GM21576 (cell line): ENCODE measurements around the gene PAQR7.
"Not testable (repeated sequence)": the region's sequence is repeated elsewhere in the genome, so short reads cannot be mapped to it uniquely, and the experiment has no call there.

Source experiments
- ATAC-seq: cut with Tn5 transposase; IDR thresholded peaks from one replicate; pipeline ENCODE4 v1.9.1; 2021; ENCODE audit warnings: mild to moderate bottlenecking, moderate library complexity; ENCODE audit not compliant: unreplicated experiment

The PAQR7 gene

DNA sequence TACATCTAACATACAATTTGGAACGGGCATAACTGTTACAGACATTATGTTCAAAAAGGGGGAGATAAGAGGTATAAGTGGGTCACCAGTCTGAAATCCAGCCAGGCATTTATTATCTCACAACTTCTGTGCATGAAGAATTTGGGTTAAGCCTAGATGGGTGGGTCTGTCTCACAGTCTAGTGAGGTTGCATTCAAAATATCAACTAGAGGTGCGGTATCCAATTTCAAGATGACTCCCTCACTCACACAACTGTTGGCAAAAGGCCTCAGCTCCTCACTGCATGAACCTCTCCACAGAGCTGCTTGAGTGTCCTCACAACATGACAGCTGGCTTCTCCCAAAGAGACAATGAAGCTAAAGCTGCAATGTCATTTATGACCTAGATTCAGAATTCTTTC lies 21.0 kb downstream of the PAQR7 start:
- ATAC-seq, result no peak

DNA sequence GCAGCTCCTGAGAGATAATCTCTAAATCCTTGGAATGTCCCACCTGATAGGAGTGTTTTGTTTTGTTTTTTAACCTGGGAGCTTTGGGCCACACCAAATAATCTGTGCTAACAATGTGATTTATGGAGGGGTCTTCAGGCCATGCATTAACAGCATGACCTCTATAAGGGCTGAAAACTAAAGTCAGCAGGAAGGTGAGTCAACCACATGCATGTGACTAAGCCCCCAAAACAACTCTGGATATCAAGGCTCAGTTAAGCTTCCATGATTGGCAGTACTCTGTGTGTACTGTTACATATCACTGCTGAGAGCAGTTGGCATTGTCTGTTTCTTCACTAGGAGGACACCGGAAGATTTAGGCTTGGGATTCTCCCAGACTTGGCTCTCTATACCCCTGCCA lies 27.0 kb downstream of the PAQR7 start:
- no peak for ATAC-seq

DNA sequence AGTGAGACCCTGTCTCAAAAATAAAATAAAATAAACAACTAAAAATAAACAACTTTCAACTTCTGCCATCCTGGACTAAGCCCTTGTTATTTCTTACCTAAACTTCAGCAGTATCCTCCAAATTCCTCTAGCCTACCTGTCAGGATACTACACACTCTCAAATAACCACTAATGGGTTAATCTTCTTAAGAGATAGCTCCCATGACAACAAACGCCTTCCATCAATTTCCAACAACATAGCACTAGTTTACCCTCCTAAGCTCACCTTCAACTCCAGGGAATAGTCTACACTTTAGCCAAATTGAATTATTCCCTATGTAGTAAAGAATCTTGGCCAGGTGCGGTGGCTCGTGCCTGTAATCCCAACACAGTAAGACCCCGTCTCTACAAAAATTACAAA lies 27.6 kb downstream of the PAQR7 start:
- no peak for ATAC-seq

DNA sequence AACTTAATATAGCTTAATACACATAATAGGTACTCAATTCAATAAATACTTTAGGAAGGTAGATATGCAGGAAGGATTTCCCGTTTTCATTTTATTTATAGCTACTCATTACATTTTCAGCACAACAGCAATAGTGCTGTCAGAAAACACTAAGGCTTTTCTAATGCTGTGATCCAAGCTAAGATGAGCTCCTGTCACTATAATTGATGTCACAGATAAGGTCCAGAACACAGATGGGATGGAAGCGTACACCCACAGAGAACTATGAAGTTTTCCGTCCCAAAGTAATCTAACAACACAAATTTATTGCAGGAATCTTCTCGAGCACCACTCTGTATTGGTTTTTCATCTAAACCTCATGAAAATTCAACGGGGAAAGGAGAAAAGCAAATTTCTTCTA lies 29.8 kb downstream of the PAQR7 start:
- ATAC-seq, result no peak

DNA sequence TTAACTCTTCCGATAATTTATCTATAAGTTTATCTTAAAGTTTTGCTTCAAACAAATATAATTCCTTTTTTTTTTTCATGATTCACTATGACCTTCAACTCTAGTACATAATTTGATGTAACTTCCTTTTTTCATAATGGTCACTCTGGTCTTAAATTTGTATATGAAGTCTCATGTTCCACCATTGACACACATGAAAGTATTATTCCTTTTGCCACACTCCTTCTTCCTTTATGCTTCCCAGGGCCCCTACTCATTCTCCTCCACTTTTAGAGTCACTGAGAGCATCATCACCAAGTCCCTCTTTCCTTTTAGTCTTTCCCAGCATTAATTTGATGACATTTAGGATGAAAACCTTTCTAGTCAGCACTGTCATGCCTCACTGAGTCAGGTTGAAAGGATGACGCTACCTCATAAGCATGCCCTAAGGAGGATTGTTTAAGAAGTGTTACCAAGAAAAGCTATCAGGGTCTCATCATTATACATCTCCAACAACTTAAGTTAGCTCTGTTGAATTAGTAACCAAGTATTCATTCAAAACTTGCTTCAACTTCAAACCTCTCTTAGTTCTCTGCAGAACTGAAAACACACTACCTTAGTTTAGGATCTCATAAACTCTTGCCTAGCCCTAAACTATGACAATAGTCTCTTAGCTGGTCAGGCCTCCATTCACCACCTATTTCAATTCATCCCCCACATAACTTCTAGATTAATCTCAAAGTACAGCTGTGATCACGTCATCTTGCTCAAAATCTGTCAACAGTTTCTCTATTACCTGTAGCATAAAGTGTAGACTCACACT lies 30.8 kb downstream of the PAQR7 start:
- ATAC-seq, result no peak

DNA sequence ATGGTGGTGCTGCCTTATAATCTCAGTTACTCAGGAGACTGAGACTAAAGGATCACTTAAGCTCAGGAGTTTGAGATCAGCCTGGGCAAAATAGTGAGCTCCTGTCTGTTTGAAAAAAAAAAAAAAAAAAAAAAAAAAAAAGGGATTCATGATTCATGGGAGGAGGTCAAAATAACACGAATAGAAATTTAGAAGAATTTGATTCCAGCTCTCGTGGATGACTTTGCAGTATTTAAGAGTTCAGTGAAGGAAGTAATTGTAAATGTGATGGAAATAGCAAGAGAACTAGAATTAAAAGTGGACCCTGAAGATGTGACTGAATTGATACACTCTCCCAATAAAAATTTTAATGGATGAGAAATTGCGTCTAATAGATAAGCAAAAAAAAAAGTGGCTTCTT lies 32.0 kb downstream of the PAQR7 start:
- ATAC-seq, result no peak

DNA sequence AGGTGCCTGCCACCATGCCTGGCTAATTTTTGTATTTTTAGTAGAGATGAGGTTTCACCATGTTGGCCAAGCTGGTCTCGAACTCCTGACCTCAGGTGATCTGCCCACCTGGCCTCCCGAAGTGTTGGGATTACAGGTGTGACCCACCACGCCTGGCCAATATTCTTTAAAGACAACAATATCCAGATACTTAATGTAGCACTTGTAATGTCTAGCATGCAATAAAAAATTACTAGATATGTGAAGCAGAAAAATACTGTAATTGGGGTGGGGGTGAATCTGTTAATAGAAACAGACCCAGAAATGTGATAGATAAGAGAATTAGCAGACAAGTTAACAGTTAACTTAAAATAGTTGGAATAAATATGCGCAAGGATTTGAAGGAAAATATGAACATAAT lies 35.7 kb downstream of the PAQR7 start:
- ATAC-seq, result not testable (repeated sequence)

DNA sequence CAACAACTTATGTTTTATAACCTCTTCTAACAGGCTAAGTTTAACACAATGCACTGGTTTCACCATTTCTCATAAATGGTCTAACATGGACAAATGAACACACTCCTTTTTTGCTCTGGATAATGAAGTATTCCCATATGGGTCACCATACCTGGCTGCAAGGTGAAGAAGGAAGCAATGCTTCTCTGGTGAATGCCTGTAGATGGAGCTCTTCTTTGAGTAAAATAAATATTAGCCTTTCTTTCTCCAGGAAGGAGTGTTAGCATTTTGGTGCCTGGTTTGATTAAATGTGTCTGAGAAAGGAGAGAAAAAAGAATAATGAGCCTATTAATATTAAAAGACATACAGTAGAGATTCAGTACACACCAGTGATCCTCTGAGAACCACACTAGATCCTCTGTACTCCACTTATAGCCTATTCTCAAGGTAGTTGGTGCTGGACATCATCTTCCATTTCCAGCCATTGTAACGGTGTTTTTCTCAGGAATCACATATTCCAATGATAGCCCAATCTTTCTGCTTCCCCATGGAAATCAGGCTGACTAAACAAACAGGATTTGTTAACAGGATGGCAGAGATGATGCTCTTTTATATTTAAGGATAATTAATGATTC lies 38.1 kb downstream of the PAQR7 start:
- no peak for ATAC-seq

DNA sequence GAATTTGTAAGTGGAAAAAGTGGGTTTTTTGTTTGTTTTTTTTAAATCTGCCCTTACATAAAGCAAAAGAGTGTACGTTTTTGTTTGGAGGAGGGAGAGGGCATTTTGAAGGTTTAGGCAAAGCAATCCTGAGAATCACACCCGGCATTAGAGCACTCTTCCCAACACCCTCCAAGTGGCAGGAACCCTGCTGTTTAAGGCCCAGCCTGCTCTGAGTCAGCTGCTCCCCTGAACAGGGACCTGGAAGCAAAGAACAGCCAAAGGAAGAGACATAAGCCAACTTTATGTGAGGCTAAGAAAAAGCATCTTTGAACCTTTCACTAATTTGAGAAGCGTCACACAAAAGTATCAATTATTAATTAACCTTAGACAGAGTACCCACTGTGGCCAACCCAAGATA lies 38.8 kb downstream of the PAQR7 start:
- no peak for ATAC-seq

DNA sequence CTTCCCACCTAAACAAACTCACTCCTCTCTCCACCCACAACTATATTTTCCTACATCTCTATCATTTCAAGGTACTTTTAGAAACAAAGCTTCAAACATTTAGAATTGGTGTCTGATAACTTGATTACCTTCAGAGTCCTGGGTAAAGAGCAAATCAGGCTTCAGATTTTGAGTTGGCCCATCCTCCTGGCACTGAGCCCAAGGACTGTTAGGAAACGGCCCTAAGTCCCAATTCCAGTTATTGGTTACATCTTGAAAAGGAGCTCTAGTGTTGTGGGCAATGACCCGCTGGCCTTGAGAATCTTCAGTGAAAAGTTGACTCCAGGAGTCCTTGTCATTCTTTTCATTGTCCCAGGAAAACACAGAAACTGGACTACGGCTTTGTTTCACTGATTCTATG lies 40.6 kb downstream of the PAQR7 start:
- ATAC-seq, result no peak

DNA sequence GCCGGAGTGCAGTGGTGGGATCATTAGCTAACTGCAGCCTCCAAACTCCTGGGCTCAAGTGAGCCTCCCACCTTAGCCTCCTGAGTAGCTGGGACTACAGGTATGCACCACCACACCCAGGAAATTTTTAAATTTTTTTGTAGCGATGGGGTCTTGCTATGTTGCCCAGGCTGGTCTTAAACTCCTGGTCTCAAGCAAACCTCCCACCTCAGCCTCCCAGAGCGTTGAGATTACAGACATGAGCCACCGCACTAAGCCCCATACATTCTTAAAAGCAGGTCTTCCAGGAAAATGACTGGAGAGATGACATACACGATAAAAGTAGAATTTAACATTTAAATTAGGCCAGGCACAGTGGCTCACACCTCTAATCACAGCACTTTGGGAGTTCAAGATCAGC lies 42.4 kb downstream of the PAQR7 start:
- ATAC-seq, result no peak

DNA sequence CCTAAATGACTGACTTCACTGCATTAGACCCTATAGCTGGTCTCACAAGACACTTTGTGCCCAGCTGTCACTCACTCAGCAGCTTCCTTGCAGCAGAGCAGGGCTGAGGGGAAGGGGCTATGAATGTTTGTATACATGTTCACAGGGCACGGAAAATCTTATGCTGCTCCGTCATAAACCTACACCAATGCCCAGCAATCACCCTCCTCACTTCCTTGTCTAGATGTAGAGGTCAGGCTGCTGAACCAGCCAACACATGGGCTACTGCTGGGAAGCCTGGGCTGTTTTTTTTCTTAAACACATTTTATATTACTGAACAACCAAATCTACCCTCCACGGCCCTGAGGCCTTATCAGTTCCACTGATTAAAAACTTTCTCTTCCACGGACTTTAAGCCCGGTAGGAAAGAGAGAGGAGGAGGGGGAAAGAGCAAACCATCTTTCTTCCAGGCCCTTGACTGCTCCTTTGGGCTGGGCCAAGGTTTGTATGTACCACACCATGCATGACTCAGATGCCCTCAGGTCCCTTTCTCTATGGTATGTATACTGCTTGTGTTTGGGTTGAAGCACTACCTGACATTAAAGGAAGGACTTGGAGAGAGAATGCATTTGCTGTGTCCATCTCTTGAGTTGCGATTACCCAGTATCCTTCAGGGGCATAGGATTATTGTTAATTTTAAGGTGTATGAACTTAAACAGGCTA lies 43.0 kb downstream of the PAQR7 start:
- ATAC-seq, result no peak

DNA sequence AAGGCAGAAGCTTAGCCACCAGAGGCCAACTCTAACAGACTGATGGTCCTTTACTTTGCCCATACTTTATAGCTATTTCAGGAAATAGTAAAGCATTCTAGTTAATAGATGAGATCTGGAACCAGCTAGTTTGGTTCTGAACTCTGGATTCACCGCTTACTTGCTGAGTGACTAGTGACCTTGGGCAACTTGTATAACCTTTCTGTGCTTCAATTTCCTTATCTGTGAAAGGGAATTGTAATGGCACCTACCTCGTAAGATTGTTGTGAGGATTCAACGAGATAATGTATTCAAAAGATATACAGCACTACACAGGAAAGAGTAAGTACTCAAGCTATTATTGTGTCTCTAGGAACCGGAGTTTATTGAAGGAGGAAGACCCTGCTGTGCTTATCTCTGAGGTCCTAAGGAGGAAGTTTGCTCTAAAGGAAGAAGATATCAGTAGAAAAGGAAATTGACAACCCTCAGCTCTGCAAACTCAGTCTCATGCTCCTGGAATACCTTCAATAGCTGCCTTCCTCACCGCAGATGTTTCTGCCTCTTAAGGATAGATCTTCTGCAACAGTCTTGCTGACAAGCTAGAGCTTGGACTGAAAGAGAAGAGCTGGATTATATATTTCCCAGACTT lies 43.8 kb downstream of the PAQR7 start:
- no peak for ATAC-seq

DNA sequence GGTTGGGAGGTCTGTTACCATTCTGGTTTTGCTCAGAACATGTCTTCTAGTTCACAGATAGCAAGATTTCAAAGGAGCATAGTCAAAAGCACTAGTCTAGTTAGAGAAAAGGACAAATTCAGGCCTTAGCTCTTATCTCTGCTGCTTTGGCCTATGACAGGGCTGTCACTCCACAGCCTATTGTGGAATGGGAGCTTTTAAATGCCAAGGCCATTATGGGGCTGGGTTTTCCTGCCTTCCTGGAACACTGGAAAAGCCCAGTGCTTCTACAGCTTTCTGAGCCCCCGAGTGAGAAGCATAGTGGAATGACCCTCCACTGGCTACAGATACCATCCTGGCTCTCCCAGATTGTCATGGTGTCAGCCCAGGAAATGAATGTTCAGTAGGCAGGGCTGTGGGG lies 46.5 kb downstream of the PAQR7 start:
- ATAC-seq, result no peak

DNA sequence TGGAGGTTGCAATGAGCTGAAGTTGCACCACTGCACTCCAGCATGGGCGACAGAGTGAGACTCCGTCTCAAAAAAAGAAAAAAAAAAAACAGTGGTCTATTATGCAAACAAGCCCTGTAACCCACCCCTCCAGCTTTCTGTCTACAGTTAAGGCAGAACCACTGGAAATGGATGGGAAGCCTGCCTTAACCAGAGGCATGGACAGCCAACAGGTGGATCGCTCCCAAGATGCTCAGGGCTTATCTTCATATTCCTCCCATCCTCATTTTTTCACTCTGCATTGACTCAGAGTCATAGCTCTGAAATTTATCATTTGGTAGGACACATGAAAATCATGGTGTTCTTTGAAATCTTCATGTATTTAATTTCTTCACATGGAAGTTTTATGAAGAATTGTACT lies 47.0 kb downstream of the PAQR7 start:
- ATAC-seq, result no peak

DNA sequence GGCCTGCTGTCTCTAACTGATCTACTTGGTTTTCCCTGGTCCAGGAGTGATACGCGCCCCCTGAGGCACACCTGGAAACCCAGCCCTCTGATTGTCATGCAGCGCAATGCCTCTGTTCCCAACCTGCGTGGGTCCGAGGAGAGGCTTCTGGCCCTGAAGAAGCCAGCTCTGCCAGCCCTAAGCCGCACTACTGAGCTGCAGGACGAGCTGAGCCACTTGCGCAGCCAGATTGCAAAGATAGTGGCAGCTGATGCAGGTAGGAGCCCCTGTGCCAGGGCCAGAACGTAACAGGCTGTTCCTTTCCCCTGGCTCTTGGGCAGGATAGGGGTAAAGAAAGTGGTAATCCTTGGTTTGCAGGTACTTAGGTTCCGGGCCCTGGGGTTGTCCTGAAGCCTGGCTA lies 48.9 kb downstream of the PAQR7 start:
- ATAC-seq, result no peak

DNA sequence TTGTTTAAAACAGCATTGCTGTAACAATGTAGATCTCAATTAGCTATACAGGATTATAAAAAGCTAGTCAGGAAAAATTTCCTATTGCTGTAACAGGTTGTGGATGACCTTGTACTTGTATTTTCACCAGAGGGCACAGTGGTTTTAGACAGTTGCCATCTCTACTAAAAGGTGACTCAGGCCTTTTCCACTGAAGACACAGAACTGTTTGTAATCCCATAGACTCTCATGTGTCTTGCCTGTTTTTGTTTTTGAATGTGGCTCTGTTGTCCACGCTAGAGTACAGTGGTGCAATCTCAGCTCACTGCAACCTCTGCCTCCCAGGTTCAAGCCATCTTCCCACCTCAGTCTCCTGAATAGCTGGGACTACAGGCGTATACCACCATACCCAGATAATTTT lies 49.9 kb downstream of the PAQR7 start:
- ATAC-seq, result no peak

DNA sequence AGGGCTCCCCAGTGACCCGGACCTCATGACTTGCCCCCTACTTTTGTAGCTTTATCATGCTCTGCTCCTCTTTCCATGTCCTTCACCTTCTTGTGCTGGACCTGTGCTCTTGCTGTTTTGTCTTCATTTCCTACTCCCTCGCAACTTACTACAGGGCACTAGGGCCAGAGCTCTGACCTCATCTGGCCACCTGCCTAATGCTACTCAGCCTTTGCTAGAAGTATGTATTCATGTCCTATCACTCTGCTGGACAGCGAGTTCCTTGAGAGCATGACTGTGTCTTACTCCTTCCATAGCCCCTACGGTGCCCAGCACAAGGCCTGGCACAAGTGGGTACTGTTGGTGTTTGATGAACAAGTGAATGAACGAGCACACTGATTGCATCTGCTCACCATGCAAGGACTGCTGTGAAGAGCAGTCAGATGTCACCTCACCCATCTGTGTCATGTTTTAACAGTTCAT lies 53.8 kb downstream of the PAQR7 start:
- no peak for ATAC-seq

DNA sequence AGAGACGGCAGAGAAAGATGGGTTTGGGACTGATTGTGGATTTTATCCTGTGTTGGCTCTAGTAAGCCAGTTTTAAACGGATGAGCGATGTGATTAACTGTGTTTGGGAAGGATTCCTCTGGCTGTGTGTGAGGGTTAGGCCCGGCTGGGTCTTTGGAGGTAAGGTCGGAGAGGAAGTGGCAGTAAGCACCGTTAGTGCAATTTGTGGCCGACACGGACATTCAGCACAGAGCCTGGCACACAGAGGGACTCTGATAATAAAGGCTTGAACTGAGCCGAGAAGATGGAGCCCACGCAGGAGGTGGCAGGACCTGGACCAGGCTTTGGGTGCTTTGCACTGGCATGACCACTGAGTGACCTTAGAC lies 54.4 kb downstream of the PAQR7 start:
- no peak for ATAC-seq

DNA sequence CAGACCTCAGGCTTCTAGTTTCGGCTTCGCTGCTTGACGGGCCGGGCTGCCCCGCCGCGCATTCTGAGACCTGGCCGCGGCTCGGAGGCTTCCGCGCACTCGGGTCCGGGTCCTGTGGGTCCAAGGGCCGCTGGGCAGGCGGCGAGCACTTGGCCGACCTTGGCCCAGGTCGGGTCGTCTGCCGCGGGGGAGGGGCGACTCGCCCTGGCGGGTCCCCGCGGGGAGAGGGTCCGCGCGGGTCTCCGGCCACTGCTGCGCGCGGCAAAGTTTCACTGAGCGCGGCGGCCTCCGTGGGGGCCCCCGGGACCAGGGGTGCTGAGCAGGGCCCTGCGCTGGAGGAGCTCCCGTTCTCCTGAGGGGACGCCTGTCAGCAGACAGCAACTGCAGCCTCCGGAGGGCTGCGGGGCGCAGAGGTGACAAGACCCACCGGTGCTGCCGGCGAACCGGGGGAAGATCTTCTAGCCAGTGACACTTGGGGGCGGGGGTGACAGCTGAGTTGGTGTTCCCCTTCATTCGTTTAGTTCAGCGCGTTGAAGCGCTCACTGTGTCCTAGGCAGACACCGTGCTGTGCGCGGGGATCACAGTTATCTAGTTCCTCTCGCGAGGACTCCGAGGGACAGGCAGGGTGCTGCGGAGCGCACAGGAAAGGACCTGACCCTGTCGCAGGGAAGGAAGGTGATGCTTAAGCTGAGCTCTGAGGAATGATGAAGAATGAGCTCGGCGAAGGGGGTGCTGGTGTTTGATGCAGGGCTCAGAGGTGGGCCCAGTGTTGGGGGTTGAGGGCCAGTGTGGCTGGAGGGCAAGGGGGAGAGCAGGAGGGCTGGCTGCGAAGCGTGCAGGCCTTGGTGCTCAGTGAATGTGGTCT lies 55.0 kb downstream of the PAQR7 start:
- peak; percentile 39 for ATAC-seq
